Uterus (tissue), 4 donors: ENCODE results near the gene GMDS. TPM values are rescaled to one million over a fixed set of nuclear protein-coding genes. Genes with fewer than 3 reads are reported as not detected.

Experiments used
- DNase-seq, 2 donors: peaks; one replicate each; pipeline ENCODE4 v3.0.0-alpha.2; 2019 to 2020
- H3K27ac ChIP-seq, 2 donors: fragments of 200-600 bp; sonication (generic); 1 replicate in 1 of 2; 2 replicates in 1 of 2; pipeline ENCODE4 v1.5.1; 2016 to 2018
- H3K27me3 ChIP-seq, 2 donors: fragments of 200-600 bp; sonication (generic); one replicate each; pipeline ENCODE4 v1.5.1; 2018 to 2019; ENCODE audit warnings: control low read depth in 1 of 2
- H3K36me3 ChIP-seq, 2 donors: fragments of 200-600 bp; sonication (generic); one replicate each; pipeline ENCODE4 v1.5.1; 2019; ENCODE audit warnings: control low read depth in 1 of 2
- H3K4me1 ChIP-seq, 2 donors: fragments of 200-600 bp; sonication (generic); one replicate each; pipeline ENCODE4 v1.5.1; 2018 to 2019; ENCODE audit warnings: control low read depth in 1 of 2
- H3K4me3 ChIP-seq, 2 donors: fragments of 200-600 bp; sonication (generic); 1 replicate in 1 of 2; 2 replicates in 1 of 2; pipeline ENCODE4 v1.5.1; 2018 to 2019; ENCODE audit warnings: mild to moderate bottlenecking in 1 of 2
- H3K9me3 ChIP-seq, 2 donors: fragments of 200-600 bp; sonication (generic); one replicate each; pipeline ENCODE4 v1.5.1; 2019; ENCODE audit warnings: control low read depth in 1 of 2
- POLR2A ChIP-seq, 2 donors: fragments of 450-650 bp; IDR thresholded peaks; one replicate each; pipeline ENCODE4 v1.6.1; 2016; ENCODE audit warnings: antibody characterized with exemption in 2 of 2, mild to moderate bottlenecking in 1 of 2, moderate library complexity in 1 of 2
- intact Hi-C: fragments of 100-400 bp; cut with DNase I; formaldehyde crosslinking; loops from one replicate; pipeline ENCODE4 v1.15.1; 2023; ENCODE audit warnings: low total_unique reads
- total RNA-seq, 4 donors: library from RNA; depleted of rRNA in 3 of 4; stranded (reverse); fragments of >200 nt in 3 of 4; gene quantifications; one replicate each; pipeline versions ENCODE4 v1.1.0 to v1.2.4, GENCODE V29; 2014 to 2023
- TF ChIP-seq, protein P1 (sequence below), 4 experiments: fragments of 200-600 bp in 2 of 4; fragments of 450-650 bp in 2 of 4; sonication (generic) in 2 of 4; IDR thresholded peaks; one replicate each; pipeline ENCODE4 v1.5.1; 2016 to 2019; ENCODE audit warnings: antibody characterized with exemption in 4 of 4, mild to moderate bottlenecking in 2 of 4, moderate library complexity in 1 of 4
- donor health status: DM: yes; HTN: yes; CAD: no.

GMDS gene
- total RNA-seq, 4 donors from 2014 or later = 5.3 to 17.4 (median 12.9) TPM

DNA sequence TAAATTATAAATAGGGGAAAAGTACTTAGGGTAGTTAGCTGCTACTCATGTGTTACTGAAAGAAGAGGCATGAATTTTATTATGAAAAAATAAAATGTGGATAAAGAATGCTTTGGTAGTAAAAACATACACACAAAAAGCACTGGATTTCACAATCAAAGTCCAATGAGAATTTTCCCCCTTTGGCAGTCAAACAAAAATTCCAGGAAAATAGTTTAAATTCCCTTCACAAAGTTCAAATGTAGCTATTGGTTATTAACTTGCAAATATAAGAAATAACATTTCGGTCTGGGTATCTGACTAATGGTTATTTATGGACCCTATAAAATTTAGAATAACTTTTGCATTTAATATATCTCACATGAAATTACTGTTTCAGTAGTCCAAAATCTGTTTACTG is 425.2 kb downstream of the GMDS start:
- TF ChIP-seq, protein P1, sequence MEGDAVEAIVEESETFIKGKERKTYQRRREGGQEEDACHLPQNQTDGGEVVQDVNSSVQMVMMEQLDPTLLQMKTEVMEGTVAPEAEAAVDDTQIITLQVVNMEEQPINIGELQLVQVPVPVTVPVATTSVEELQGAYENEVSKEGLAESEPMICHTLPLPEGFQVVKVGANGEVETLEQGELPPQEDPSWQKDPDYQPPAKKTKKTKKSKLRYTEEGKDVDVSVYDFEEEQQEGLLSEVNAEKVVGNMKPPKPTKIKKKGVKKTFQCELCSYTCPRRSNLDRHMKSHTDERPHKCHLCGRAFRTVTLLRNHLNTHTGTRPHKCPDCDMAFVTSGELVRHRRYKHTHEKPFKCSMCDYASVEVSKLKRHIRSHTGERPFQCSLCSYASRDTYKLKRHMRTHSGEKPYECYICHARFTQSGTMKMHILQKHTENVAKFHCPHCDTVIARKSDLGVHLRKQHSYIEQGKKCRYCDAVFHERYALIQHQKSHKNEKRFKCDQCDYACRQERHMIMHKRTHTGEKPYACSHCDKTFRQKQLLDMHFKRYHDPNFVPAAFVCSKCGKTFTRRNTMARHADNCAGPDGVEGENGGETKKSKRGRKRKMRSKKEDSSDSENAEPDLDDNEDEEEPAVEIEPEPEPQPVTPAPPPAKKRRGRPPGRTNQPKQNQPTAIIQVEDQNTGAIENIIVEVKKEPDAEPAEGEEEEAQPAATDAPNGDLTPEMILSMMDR (IDR thresholded peaks at IDR 0.05) = no peak
- Histone ChIP-seq H3K4me3 (no peak overlapping the region), H3K27ac (no peak overlapping the region), H3K4me1 (no peaks in the 10 kb centered on the region), H3K9me3 (no peaks in the 10 kb centered on the region), H3K27me3 (no peaks in the 10 kb centered on the region), H3K36me3 (no peaks in the 10 kb centered on the region)
- no peak for DNase-seq
- intact Hi-C loops = no loop called here

DNA sequence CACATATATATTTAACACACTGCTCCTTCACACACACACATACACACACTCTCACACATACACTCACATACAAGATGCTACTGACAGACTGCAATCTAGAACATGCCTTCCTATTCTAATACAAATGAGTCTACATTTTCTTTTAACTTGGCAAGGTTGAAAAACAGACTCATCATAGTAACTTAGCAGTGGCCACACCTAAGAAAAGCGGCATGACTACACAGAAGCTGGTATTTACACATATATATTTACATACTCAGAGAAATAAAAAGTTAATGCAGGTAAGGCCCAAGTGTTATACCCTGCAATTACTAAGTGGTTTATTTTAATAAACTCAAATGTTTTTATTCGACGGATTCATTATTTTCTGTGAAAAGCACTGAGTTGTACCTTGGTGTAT is 426.4 kb downstream of the GMDS start:
- no peaks in the 10 kb centered on the region for H3K27me3 ChIP-seq
- H3K4me3 ChIP-seq = no peak overlapping the region
- no peak overlapping the region for H3K27ac ChIP-seq
- no peak for TF ChIP-seq POLR2A (IDR thresholded peaks at IDR 0.05)
- TF ChIP-seq, protein P1 (IDR thresholded peaks at IDR 0.05) = no peak
- H3K4me1 ChIP-seq = no peaks in the 10 kb centered on the region
- no peak for DNase-seq
- no peaks in the 10 kb centered on the region for H3K9me3 ChIP-seq
- no peaks in the 10 kb centered on the region for H3K36me3 ChIP-seq
- intact Hi-C loops = no loop called here

DNA sequence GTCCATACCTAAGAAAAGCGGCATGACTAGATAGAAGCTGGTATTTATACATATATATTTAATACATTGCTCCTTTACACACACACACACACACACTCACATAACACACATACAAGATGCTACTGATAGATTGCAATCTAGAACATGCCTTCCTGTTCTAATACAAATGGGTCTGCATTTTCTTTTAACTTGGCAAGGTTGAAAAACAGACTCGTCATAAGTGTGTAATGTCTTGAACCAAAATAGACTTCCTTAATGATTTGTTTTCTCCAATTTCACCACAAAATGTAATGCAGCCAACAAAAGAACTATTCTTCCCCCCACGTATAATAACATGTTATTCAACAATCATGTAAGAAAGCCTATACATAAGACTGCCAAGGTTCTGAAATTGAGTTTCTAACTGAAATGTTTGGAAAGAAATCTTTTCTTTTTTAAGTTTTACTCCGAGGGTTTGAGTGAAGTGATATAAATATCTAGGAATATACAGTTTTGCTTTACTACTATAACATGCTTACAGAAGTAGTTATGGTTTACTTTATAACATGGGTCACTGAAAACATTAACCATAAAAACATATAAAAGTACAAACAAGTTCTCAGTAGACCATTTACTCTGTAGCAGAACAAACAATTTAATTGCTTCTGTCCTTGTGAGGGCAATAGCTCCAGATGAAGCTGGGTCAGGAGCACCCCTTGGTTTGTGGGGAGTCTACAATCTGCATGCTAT is 428.2 kb downstream of the GMDS start:
- H3K36me3 ChIP-seq = no peaks in the 10 kb centered on the region
- H3K27me3 ChIP-seq = no peaks in the 10 kb centered on the region
- H3K4me1 ChIP-seq = no peaks in the 10 kb centered on the region
- no peaks in the 10 kb centered on the region for H3K9me3 ChIP-seq
- TF ChIP-seq, protein P1 (IDR thresholded peaks at IDR 0.05) = no peak
- TF ChIP-seq POLR2A (IDR thresholded peaks at IDR 0.05) = no peak
- no peak overlapping the region for H3K27ac ChIP-seq
- intact Hi-C loops = no loop called here
- H3K4me3 ChIP-seq = no peak overlapping the region
- DNase-seq = no peak

DNA sequence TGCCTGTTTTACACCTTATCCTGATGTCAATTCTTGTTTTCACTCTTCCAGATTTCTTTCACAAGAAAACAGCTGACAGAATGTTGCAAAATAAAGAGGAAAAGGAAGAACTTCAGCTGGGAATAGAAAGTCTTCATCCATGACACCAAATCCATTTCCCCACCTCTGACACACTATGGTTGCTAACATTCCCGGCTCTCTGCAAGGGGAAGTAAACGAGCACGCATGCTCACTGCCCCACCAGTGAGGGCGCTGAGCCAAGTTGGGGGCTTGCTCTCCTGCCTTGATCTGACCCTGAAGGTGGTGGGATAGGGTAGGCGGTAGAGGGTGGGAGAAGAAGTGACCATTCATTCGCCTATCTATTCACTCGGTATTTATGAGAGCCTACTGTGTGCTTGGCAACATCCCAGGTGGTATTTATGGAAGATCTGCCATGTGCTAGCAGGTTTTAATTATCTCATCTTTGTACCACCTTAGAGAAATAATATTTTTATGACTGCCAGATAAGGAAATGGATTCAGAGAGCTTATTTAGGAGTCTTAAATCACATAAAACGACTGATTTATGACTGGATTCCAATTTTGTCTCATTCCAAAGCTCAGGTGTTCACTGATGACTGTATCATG is 429.5 kb downstream of the GMDS start:
- Histone ChIP-seq H3K36me3 (no peaks in the 10 kb centered on the region), H3K9me3 (no peaks in the 10 kb centered on the region), H3K27me3 (no peaks in the 10 kb centered on the region), H3K4me3 (no peak overlapping the region), H3K4me1 (no peaks in the 10 kb centered on the region), H3K27ac (no peak overlapping the region)
- no peak for TF ChIP-seq POLR2A (IDR thresholded peaks at IDR 0.05)
- TF ChIP-seq, protein P1 (IDR thresholded peaks at IDR 0.05) = no peak
- intact Hi-C loops = no loop called here
- no peak for DNase-seq

DNA sequence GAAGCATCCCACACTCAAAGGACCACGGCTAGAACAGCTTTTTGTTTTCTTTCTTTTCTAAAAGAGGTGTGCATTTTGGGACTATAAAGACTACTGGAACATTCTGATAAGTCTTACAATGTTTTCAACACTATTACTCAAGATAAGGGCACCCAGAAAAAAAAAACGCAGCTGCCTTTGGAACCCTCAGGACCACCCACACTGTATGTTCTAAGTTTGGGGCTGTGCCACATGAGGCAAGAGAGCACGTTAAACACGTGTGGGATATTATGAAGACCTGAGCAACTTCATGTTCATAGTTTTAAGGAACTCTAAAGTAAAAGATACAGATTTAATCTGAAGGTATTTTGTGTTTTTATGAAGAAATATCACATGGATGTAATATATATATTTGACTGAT is 431.1 kb downstream of the GMDS start:
- Histone ChIP-seq H3K27me3 (no peaks in the 10 kb centered on the region), H3K27ac (no peak overlapping the region), H3K4me3 (no peak overlapping the region)

More for the DNA sequence above, 431.1 kb downstream of the GMDS start:
- Histone ChIP-seq H3K4me1 (no peaks in the 10 kb centered on the region), H3K36me3 (no peaks in the 10 kb centered on the region), H3K9me3 (no peaks in the 10 kb centered on the region)
- no peak for DNase-seq
- TF ChIP-seq, protein P1 (IDR thresholded peaks at IDR 0.05) = no peak
- no peak for TF ChIP-seq POLR2A (IDR thresholded peaks at IDR 0.05)
- intact Hi-C loops = no loop called here
